ENCODE data around the gene RFK. TPM values are rescaled to one million over a fixed set of nuclear protein-coding genes. Genes with fewer than 3 reads are reported as not detected.

The RFK gene
- total and polyA plus RNA-seq, 7 donors, result 12.9 to 145 (median 23.5) TPM

DNA sequence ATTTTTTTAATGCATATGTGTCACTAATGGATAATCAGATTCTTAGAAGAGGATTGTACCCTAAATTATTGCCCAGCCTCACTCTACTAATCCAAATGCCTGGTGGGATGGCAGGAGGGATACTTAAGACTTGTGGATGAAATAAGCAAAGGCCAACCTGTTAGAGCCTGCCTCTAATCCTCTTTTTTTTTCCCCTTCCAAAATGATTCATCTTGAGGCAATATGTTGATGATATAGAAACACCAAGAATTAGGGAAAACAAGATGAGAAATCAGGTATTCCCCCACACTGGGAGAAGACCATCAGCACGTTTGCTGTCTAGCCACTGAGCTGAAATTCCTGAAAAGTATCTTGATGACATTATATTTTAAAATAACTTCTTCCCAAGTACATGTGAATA is 52.0 kb downstream of the RFK start:
- Histone ChIP-seq H3K4me3 (no peak overlapping the region), H3K27me3 (no peaks in the 10 kb centered on the region), H3K4me1 (no peaks in the 10 kb centered on the region), H3K27ac (no peak overlapping the region), H3K36me3 (no peaks in the 10 kb centered on the region), H3K9me3 (no peaks in the 10 kb centered on the region)
- no peak for DNase-seq
- TF ChIP-seq, protein P1, sequence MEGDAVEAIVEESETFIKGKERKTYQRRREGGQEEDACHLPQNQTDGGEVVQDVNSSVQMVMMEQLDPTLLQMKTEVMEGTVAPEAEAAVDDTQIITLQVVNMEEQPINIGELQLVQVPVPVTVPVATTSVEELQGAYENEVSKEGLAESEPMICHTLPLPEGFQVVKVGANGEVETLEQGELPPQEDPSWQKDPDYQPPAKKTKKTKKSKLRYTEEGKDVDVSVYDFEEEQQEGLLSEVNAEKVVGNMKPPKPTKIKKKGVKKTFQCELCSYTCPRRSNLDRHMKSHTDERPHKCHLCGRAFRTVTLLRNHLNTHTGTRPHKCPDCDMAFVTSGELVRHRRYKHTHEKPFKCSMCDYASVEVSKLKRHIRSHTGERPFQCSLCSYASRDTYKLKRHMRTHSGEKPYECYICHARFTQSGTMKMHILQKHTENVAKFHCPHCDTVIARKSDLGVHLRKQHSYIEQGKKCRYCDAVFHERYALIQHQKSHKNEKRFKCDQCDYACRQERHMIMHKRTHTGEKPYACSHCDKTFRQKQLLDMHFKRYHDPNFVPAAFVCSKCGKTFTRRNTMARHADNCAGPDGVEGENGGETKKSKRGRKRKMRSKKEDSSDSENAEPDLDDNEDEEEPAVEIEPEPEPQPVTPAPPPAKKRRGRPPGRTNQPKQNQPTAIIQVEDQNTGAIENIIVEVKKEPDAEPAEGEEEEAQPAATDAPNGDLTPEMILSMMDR (IDR thresholded peaks at IDR 0.05), result no peak
- no peak for TF ChIP-seq POLR2A (IDR thresholded peaks at IDR 0.05)
- TF ChIP-seq EP300 (IDR thresholded peaks at IDR 0.05), result no peak
- TF ChIP-seq POLR2AphosphoS5 (IDR thresholded peaks at IDR 0.05), result no peak
- intact Hi-C loops (cut with DNase I), result no loop called here
- WGBS, 2 donors, result 74 to 90% methylated on average over 1 of the region's 1 CpG

DNA sequence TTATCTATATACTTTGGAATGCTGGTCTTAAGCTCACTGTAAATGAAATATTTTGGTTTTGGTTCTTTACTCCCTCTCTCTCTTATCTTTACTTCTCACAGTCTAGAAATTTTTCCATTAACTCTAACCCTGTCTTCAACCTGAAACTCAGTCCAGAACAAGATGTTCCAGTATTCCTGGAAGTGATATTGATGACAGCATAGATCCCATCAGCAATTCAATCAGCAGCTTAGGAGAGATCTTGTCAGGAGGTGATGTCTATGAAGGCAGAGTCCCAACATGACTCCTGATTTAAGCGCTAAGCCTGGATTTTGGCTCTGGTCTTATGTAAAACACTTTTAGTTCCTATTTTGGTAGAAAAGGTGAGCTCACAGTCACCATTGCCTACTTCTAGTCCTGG is 52.6 kb downstream of the RFK start:
- TF ChIP-seq, protein P1 (IDR thresholded peaks at IDR 0.05), result no peak
- TF ChIP-seq EP300 (IDR thresholded peaks at IDR 0.05), result no peak
- no peak for TF ChIP-seq POLR2AphosphoS5 (IDR thresholded peaks at IDR 0.05)
- TF ChIP-seq POLR2A (IDR thresholded peaks at IDR 0.05), result no peak
- 97 to 99% methylated on average over 1 of the region's 1 CpG for WGBS, 2 donors
- Histone ChIP-seq H3K27ac (no peak overlapping the region), H3K27me3 (no peaks in the 10 kb centered on the region), H3K4me3 (no peak overlapping the region), H3K9me3 (no peaks in the 10 kb centered on the region), H3K4me1 (no peaks in the 10 kb centered on the region), H3K36me3 (no peaks in the 10 kb centered on the region)
- intact Hi-C loops (cut with DNase I), result no loop called here
- no peak for DNase-seq

DNA sequence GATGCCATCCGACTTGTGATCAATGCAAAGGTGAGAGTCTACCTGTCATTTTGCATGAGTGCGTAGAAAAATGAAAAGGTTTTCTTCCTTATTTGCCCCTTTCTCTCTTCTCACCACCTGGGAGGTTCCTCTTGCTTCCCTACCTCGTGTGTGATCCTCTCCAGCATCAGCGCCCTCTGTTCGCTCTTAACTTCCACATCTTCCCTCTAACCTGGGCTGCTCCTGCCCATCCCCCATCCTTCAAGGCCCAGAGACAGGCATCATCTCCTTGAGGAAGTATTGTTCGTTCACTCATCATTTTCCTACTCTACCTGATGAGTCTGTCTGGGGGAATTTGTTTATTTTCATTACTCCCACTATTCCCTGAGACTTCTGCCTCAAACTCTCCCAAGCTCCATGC is 55.8 kb downstream of the RFK start:
- TF ChIP-seq POLR2AphosphoS5 (IDR thresholded peaks at IDR 0.05), result no peak
- TF ChIP-seq EP300 (IDR thresholded peaks at IDR 0.05), result no peak
- TF ChIP-seq, protein P1 (IDR thresholded peaks at IDR 0.05), result no peak
- no peak for TF ChIP-seq POLR2A (IDR thresholded peaks at IDR 0.05)
- no peak for DNase-seq
- H3K9me3 ChIP-seq, result no peaks in the 10 kb centered on the region
- H3K27me3 ChIP-seq, result no peaks in the 10 kb centered on the region
- intact Hi-C loops (cut with DNase I), result no loop called here
- H3K4me3 ChIP-seq, result no peak overlapping the region
- 85 to 89% methylated on average over 6 of the region's 6 CpGs for WGBS, 2 donors
- H3K36me3 ChIP-seq, result no peaks in the 10 kb centered on the region
- no peaks in the 10 kb centered on the region for H3K4me1 ChIP-seq
- no peak overlapping the region for H3K27ac ChIP-seq

DNA sequence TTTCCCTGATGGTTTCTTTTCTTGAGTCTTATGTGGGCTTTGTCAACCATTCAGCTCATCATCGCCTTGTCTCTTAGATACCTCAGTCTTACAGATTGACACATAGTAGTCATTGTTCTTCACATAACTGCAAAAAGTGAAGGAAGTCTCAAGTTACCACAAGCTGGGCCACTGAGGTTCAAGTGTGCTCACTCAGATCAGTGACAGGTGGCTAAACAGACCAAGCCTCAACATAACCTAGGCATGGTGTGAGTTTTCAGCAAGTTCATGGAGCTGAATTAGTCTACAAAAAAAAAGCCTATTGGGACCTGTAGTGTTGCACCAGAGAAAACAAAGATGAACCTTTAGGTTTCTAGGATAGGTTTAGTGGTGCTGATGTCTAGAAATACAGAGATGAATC is 58.2 kb downstream of the RFK start:
- Histone ChIP-seq H3K4me1 (no peaks in the 10 kb centered on the region), H3K9me3 (no peaks in the 10 kb centered on the region), H3K27ac (no peak overlapping the region), H3K36me3 (no peaks in the 10 kb centered on the region), H3K27me3 (no peaks in the 10 kb centered on the region), H3K4me3 (no peak overlapping the region)
- intact Hi-C loops (cut with DNase I), result no loop called here
- no peak for DNase-seq
- TF ChIP-seq POLR2A (IDR thresholded peaks at IDR 0.05), result no peak
- TF ChIP-seq POLR2AphosphoS5 (IDR thresholded peaks at IDR 0.05), result no peak
- TF ChIP-seq, protein P1 (IDR thresholded peaks at IDR 0.05), result no peak
- TF ChIP-seq EP300 (IDR thresholded peaks at IDR 0.05), result no peak
- 94 to 97% methylated on average over 1 of the region's 1 CpG for WGBS, 2 donors

Other genes with a start within 250 kb of the RFK start
- gene GCNT1, start 64.8 kb upstream of the RFK start, total RNA-seq, result 1 to 10 TPM; 2.1 to 10.0 (median 5.6) TPM
- gene GCNT1, start 64.8 kb upstream of the RFK start, polyA plus RNA-seq, result 1 to 10 TPM; 2.8 to 7.3 (median 6.6) TPM

Measured in sigmoid colon (tissue), 7 donors.